Effector memory CD4-positive, alpha-beta T cell (primary cell): Measurements from ENCODE around the gene LTK.

ENCODE experiments used
- DNase-seq, 3 donors: peaks; one replicate each; pipeline ENCODE4 v3.0.0-alpha.2; 2020
- H3K27ac ChIP-seq: 2 replicates; pipeline ENCODE4 v1.7.0; 2013; ENCODE audit warnings: mild to moderate bottlenecking, low read length, moderate library complexity; ENCODE audit not compliant: insufficient read depth, poor library complexity, severe bottlenecking
- H3K27me3 ChIP-seq: replicated peaks from 2 replicates; pipeline ENCODE4 v1.7.0; 2013; ENCODE audit warnings: mild to moderate bottlenecking, low read length; ENCODE audit not compliant: insufficient read depth, control insufficient read depth, poor library complexity, severe bottlenecking
- H3K36me3 ChIP-seq: 2 replicates; pipeline ENCODE4 v1.7.0; 2013; ENCODE audit warnings: mild to moderate bottlenecking, low read length, moderate library complexity; ENCODE audit not compliant: control insufficient read depth, insufficient read depth
- H3K4me1 ChIP-seq: 2 replicates; pipeline ENCODE4 v1.7.0; 2013; ENCODE audit warnings: low read length, mild to moderate bottlenecking; ENCODE audit not compliant: control insufficient read depth, insufficient read depth, poor library complexity, severe bottlenecking
- H3K4me3 ChIP-seq: 2 replicates; pipeline ENCODE4 v1.7.0; 2013; ENCODE audit warnings: low read length, low read depth, mild to moderate bottlenecking; ENCODE audit not compliant: insufficient read depth, poor library complexity, severe bottlenecking
- H3K9me3 ChIP-seq: 2 replicates; pipeline ENCODE4 v1.7.0; 2013; ENCODE audit warnings: mild to moderate bottlenecking, low read length, moderate library complexity; ENCODE audit not compliant: control insufficient read depth
- total RNA-seq, 3 donors: gene quantifications; one replicate each; lab custom pipeline; 2026; lab: John Stamatoyannopoulos, UW

Gene LTK
- 28.2 to 200 (median 106) reads per million in 3 donors for total RNA-seq

DNA sequence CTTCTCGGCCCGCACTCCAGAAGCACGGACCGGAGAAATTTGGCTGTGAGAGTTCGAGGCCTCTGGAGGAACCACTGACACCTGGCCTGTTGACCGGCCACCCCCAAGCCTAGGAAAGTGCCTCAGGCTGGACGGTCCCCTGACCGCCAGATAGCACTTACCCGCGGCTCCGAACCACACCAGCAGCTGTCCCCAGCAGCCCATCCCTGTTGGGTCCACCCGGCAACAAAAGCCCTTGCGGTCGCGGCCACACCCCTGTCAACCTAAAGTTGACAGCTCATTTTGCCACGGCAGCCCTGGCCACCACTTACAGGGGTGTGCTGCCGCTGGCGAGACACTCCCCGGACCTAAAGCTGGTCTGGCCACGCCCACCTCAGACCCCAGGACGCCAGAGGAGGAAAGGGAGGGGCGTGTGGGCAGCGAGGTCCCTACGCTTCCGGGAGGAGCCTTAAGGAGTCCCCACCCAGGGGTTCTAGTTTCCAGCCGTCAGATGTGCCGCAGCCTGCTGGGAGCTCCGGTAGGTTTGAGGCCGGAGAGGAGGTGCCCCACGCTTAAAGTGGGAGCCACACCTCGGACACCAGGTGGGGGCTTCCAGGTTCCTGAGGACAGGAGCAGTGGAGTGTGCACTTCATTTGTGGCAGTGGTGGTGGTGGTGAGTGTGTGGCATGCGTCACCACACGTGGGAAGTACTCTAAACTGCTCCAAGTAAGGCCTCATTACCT lies at the start of gene LTK:
LTK (minus strand) TSS at position 322 of the 722 bp plus-strand sequence; CDS start at position 204, 118 bp downstream.
- Histone ChIP-seq H3K9me3 (no peaks in the 10 kb centered on the region), H3K27ac (no peak within 1 kb of the TSS), H3K4me1 (peaks cover 28% of the 10 kb centered on the region), H3K4me3 (peak within 1 kb of the TSS; percentile 57), H3K36me3 (peaks cover 3% of the 10 kb centered on the region), H3K27me3 (peaks cover 12% of the 10 kb centered on the region)
- DNase-seq, result peak in 2 of 3 donors; percentile 29 to 32

DNA sequence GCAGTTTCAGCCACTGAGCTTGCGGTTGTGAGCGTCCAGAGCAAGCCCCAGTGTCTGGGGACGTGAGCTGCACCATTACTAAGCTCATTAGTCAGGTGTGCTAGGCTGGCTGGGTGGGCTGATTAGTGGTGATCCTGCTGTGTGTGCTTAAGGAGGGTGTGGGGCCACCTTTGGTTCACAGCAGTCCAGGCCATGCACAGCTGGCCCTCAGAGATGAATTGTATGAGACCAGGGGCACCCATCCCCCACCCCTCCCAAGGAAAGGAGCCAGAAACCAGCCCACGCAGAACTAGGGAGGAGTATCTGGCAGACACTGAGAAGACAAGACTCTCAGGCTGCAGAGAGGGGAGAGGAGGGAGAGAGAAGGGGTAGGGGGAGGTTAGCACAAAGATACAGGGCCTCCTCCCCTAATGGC lies 49.2 kb upstream of the LTK start:
- Histone ChIP-seq H3K4me3 (no peak overlapping the region), H3K36me3 (no peaks in the 10 kb centered on the region), H3K27ac (no peak overlapping the region), H3K27me3 (no peaks in the 10 kb centered on the region), H3K9me3 (no peaks in the 10 kb centered on the region), H3K4me1 (peaks cover 12% of the 10 kb centered on the region)
- no peak for DNase-seq

DNA sequence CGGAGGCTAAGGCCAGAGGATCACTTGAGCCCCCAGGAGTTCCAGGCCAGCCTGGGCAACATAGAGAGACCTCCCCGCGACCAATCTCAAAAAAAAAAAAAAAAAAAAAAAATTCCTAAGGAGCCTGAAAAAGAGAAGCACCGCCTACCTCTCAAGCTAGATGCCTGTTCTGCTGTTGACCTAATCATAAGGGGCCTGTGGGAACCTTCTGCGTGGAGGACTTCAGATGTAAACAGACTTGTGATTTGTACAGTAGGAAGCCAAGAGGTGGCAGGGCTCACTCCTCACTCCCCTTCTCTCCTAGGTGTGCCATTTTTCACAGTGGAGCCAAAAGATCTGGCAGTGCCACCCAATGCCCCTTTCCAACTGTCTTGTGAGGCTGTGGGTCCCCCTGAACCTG lies 48.6 kb upstream of the LTK start:
- DNase-seq, result no peak
- Histone ChIP-seq H3K36me3 (no peaks in the 10 kb centered on the region), H3K4me1 (peaks cover 17% of the 10 kb centered on the region), H3K9me3 (no peaks in the 10 kb centered on the region), H3K27ac (no peak overlapping the region), H3K4me3 (no peak overlapping the region), H3K27me3 (no peaks in the 10 kb centered on the region)

DNA sequence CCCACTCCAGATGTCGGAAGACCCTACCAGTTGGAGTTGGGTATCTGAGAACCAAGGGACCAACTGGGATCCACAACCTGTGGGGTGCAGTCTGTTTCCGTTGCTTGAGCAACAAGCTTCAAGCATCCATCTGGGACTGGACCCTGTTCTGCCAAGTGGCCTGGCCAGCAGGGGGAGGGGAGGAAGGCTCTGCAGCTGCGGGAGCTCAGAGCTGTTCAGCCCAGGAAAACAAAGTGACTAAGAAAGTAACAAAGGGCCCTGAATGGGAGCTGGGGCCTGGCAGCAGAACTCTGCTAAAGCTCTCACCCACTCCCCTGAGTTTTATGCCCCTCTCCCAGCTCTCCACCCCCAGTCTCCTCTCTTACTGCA lies 48.1 kb upstream of the LTK start:
- DNase-seq, result no peak
- H3K36me3 ChIP-seq, result no peaks in the 10 kb centered on the region
- H3K27me3 ChIP-seq, result no peaks in the 10 kb centered on the region
- peaks cover 17% of the 10 kb centered on the region for H3K4me1 ChIP-seq
- no peak overlapping the region for H3K27ac ChIP-seq
- no peak overlapping the region for H3K4me3 ChIP-seq
- no peaks in the 10 kb centered on the region for H3K9me3 ChIP-seq

DNA sequence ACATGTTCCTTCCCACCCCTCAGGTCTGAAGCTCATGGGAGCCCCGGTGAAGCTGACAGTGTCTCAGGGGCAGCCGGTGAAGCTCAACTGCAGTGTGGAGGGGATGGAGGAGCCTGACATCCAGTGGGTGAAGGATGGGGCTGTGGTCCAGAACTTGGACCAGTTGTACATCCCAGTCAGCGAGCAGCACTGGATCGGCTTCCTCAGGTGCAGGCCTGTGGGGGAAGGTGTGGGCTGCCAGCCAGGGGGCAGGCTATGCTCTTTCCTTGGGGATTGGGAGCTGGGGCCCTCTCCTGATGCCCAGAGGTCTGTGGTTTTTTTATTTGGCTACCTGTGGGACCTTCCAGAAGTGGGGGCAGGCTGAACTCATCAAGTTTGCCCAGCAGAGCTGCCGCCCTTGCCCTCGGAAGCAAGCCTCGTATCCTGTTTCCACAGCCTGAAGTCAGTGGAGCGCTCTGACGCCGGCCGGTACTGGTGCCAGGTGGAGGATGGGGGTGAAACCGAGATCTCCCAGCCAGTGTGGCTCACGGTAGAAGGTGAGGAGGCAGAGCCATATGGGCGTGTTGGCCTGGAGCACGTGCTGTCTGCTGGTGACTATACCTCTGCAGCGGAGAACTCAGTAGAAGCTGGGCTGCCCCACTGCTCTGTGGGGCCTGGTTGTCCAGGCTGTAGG lies 47.6 kb upstream of the LTK start:
- Histone ChIP-seq H3K36me3 (no peaks in the 10 kb centered on the region), H3K27me3 (no peaks in the 10 kb centered on the region), H3K9me3 (no peaks in the 10 kb centered on the region), H3K4me1 (peaks cover 17% of the 10 kb centered on the region), H3K27ac (no peak overlapping the region), H3K4me3 (no peak overlapping the region)
- DNase-seq, result no peak

DNA sequence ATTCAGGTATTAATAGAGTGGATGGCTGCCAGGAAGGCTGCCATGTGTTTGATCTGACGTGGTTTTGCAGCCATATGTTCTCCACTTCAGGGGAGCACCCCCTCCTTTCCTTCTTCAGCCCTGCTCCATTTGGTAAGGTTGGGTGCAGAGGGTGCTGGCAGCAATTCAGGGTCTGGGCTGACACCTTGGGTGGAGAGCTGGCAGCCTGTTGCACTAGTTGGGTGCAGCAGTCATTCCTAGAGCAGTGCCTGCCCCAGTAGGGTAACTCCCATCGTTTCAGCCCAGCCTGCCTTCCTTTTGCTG lies 46.9 kb upstream of the LTK start:
- Histone ChIP-seq H3K4me1 (peaks cover 17% of the 10 kb centered on the region), H3K9me3 (no peaks in the 10 kb centered on the region), H3K27me3 (no peaks in the 10 kb centered on the region), H3K27ac (no peak overlapping the region), H3K4me3 (no peak overlapping the region), H3K36me3 (no peaks in the 10 kb centered on the region)
- DNase-seq, result no peak

DNA sequence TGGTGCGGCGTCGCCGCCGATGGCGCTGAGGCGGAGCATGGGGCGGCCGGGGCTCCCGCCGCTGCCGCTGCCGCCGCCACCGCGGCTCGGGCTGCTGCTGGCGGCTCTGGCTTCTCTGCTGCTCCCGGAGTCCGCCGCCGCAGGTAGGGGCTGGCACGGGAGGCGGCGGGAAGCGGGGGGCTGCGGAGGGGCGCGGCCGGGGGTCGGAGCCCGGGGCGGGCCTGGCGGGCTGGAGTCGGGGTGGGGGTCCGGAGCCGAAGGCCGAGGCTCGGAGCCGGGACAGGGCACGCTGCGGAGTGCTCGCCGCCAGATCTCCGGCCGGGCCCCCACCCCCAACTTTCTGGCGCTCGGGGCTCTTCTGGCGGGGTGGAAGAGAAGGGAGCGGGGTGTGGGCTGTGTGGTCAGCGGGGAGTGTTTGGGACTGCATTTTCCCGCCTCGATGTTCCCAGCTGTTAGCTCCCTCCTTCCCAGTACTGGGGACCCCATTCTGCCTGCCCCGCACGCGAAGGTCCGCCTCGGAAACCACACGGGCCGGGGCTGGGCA lies 45.7 kb upstream of the LTK start:
- no peak overlapping the region for H3K27ac ChIP-seq
- H3K4me3 ChIP-seq, result peak overlapping the region; percentile 50
- H3K9me3 ChIP-seq, result no peaks in the 10 kb centered on the region
- peaks cover 17% of the 10 kb centered on the region for H3K4me1 ChIP-seq
- DNase-seq, result no peak
- H3K36me3 ChIP-seq, result no peaks in the 10 kb centered on the region
- no peaks in the 10 kb centered on the region for H3K27me3 ChIP-seq

DNA sequence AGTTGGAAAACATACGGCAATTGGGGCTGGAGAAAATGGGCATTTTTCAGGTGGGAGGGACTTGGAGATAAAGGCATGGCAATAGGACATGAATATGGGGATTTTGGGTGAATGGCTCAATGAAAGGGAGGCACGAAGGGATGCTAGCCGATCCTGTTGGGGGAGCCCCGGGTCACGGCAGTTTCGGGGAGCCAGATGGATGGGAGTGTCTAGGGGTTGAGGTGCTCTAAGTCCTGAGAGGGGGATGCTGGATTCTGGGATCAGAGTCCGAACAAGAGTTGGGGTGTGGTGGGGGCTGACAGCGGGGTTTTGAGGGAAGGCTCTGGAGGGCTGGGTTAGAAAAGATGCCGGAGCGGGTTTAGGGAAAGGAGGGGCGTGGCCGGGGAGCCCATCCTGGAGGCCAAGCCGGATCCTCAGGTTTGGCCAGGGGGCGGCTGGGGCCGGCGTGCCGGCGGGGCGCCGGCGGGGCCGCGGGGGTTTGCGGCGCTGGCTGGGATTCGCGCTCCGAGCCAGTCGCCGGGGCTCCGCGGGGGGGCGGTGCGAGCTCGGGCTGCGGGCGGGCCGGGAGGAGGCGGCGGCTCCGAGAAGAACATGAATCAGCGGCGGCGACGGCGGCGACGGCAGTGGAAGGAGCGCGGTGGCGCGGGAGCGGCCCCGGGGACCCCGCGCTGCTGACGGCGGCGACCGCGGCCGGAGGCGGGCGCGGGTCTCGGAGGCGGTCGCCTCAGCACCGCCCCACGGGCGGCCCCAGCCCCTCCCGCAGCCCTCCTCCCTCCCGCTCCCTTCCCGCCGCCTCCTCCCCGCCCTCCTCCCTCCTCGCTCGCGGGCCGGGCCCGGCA lies 45.0 kb upstream of the LTK start, which contains the start of gene TYRO3:
TYRO3 (plus strand) TSS at position 813 of the 839 bp plus-strand sequence. CDS start 46 bp downstream, outside the sequence.
- Histone ChIP-seq H3K27me3 (no peaks in the 10 kb centered on the region), H3K4me3 (peak within 1 kb of the TSS; percentile 50), H3K27ac (peak within 1 kb of the TSS; percentile 39), H3K4me1 (peaks cover 17% of the 10 kb centered on the region), H3K36me3 (no peaks in the 10 kb centered on the region), H3K9me3 (no peaks in the 10 kb centered on the region)
- peak; percentile 63 to 67 (median 64) for DNase-seq

DNA sequence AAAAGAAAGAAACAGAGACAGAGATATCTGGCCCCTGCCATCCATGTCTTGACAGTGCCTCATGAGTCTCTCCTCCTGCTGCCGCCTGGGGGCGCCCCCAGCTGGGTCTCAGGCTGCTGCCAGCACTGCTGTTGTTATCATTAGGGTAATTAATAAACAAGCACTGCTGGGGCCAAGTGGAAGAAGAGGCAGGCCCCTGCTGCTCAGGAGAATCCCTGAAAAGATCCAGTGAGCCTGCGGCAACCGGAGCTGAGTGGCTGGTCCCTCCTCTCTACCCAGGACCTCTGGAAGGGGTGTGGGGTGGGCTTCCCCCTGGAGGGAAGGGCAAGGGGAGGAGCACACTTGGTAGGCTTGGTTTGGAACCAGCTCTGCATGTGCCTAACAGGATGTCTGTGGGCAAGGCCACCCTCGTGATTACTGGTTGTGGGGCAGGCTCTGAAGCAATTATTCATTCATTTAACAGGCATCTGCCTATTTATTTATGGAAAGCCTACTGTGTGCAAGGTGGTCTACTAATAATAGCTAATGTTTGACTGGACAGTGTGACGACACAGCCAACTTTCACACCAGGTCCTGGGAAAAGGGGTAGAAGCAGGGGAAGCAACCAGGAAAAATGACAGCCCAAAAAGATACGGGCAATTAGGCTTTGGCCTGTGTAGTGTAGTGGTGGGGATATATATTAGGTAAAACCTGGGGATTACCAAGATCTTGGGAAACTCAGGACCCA lies 44.2 kb upstream of the LTK start:
- Histone ChIP-seq H3K36me3 (no peaks in the 10 kb centered on the region), H3K9me3 (no peaks in the 10 kb centered on the region), H3K4me1 (peaks cover 17% of the 10 kb centered on the region), H3K4me3 (no peak overlapping the region), H3K27ac (peak overlapping the region; percentile 39), H3K27me3 (no peaks in the 10 kb centered on the region)
- DNase-seq, result peak; percentile 64 to 69 (median 65)
